ENCODE results near the gene NAT9. TPM values are rescaled to one million over a fixed set of nuclear protein-coding genes. Genes with fewer than 3 reads are reported as not detected.
A peak's percentile ranks its signal among the peaks of the same experiment; 100 is the strongest.

The NAT9 gene
- total and polyA plus RNA-seq, 4 donors, result 19.4 to 52.1 (median 37.5) TPM

DNA sequence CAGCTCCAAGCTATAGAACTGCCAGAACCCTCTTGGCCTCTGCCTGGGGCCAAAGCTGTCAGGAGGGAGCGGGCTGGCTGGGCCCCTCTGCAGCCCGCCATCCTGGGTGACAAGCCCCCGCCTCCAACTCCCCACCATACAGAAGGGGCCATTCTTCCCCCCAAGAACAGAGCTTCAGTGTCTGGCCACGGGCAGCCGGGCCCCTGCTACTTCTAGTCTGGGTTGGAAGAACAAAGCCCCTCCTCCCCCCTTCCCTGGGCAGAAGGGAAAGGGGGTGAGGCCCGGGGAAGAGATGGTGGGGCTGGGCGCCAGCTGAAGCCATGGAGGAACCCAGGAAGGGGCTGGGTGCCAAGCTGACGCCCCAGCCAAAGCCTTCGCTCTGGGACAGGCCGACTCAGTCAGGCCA is 9.0 kb downstream of the NAT9 start:
- Histone ChIP-seq H3K4me3 (ENCODE audit: low read depth, low read length) (no peak overlapping the region), H3K4me1 (ENCODE audit: control insufficient read depth, insufficient read depth, low read length) (peaks cover 71% of the 10 kb centered on the region), H3K9me3 (ENCODE audit: control insufficient read depth, insufficient read depth, low read length) (no peaks in the 10 kb centered on the region), H3K27me3 (ENCODE audit: control insufficient read depth, insufficient read depth, low read length) (no peaks in the 10 kb centered on the region), H3K36me3 (ENCODE audit: control insufficient read depth, insufficient read depth, low read length) (peaks cover 58% of the 10 kb centered on the region), H3K27ac (ENCODE audit: low read depth, low read length) (peak overlapping the region; percentile 91)
- WGBS (ENCODE audit: insufficient coverage), result 31% methylated on average over 8 of the region's 10 CpGs
- DNase-seq (ENCODE audit: low read depth in 4 of 6, low spot score in 6 of 6), result peak in 4 of 6 donors; percentile 64 to 94 (median 82)

DNA sequence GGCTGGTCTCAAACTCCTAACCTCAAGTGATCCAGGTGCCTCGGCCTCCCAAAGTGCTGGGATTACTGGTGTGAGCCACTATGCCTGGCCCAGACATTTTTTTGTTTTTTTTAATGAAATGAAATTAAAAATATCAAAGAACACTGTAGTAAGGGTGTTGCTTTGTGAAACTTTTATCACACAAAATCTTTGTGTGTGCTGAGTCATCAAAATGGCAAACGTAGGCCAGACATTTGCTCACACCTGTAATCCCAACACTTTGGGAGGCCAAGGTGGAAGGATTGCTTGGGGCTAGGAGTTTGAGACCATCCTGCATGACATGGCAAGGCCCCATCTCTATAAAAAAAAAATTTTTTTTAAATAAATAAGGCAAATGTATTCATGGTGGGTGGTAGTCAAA is 9.7 kb downstream of the NAT9 start:
- H3K4me1 ChIP-seq (ENCODE audit: control insufficient read depth, insufficient read depth, low read length), result peaks cover 78% of the 10 kb centered on the region
- no peaks in the 10 kb centered on the region for H3K9me3 ChIP-seq (ENCODE audit: control insufficient read depth, insufficient read depth, low read length)
- H3K27ac ChIP-seq (ENCODE audit: low read depth, low read length), result peak overlapping the region; percentile 91
- H3K36me3 ChIP-seq (ENCODE audit: control insufficient read depth, insufficient read depth, low read length), result peaks cover 54% of the 10 kb centered on the region
- no CpG with 5 or more reads among the region's 2 CpGs for WGBS (ENCODE audit: insufficient coverage)
- no peak overlapping the region for H3K4me3 ChIP-seq (ENCODE audit: low read depth, low read length)
- DNase-seq (ENCODE audit: low read depth in 4 of 6, low spot score in 6 of 6), result no peak
- H3K27me3 ChIP-seq (ENCODE audit: control insufficient read depth, insufficient read depth, low read length), result no peaks in the 10 kb centered on the region

DNA sequence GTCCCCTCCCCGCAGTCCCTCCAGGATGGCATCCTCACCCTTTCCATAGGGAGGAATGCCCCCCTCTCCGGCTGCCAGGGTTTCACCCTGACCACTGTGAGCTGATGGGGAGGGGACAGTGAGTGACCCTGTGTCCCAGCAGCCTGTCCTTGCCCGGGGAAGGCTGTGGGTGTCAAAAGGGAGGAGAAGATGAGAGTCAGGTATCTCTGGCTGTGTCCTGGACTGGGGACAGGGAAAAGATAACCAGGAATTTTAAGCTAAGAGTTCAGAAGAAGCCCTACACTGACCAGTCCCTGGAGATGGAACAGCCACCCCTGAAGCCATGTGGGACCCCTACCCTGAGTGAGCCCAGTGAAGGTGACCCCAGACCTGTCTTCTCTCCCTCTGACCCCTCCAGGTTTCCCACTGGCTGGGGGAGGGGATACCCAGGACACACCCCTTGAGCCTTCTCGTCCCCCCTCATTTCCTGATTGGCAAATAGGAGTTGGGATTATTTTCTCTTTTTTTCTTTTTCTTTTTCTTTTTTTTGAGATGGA is 11.3 kb downstream of the NAT9 start:
- Histone ChIP-seq H3K27ac (ENCODE audit: low read depth, low read length) (peak overlapping the region; percentile 78), H3K9me3 (ENCODE audit: control insufficient read depth, insufficient read depth, low read length) (no peaks in the 10 kb centered on the region), H3K36me3 (ENCODE audit: control insufficient read depth, insufficient read depth, low read length) (peaks cover 38% of the 10 kb centered on the region), H3K27me3 (ENCODE audit: control insufficient read depth, insufficient read depth, low read length) (no peaks in the 10 kb centered on the region), H3K4me1 (ENCODE audit: control insufficient read depth, insufficient read depth, low read length) (peaks cover 89% of the 10 kb centered on the region), H3K4me3 (ENCODE audit: low read depth, low read length) (no peak overlapping the region)
- no peak for DNase-seq (ENCODE audit: low read depth in 4 of 6, low spot score in 6 of 6)
- WGBS (ENCODE audit: insufficient coverage), result 17% methylated on average over 1 of the region's 4 CpGs

DNA sequence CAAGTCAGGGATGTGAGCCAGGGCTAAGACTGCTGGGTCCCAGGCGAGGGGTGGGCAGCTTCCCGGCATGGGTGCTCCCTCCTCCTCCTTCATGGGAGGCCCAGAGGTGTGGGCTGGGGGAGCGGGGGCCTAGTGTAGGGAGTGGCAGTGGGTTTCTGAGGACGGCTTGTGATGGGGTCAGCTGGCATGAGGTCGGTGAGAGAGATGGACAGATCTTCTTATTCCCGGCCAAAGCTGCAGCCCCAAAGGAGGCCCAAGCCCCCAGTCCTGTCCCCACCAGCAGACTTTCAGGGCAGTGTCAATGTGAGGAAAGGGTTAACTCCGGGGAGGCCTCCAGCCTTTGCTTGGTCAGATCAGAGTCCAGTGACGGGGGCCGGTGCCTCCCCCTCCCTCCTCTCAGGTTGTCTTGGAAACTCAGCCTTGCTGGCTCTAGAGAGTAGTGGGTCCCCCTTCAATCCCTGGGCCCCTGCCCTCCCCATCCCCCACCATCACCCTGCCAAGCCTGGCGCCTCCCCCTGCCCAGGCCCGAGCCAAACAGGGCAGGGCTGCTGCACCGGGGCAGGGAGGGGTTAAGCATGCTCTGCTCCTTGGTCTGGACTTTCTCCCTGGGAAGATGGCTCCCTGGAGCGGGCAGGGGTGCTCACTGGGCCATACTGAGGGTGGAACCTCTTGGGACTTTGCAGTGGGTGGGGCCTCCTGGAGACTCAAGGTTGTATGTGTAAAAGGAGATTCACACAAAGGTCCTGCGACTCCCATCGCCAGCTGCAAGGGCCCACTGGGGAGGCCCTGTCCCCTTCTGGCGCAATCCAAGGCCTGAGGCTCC is 12.4 kb downstream of the NAT9 start:
- Histone ChIP-seq H3K4me3 (ENCODE audit: low read depth, low read length) (peak overlapping the region; percentile 21), H3K27me3 (ENCODE audit: control insufficient read depth, insufficient read depth, low read length) (no peaks in the 10 kb centered on the region), H3K27ac (ENCODE audit: low read depth, low read length) (peak overlapping the region; percentile 79), H3K36me3 (ENCODE audit: control insufficient read depth, insufficient read depth, low read length) (peaks cover 34% of the 10 kb centered on the region), H3K9me3 (ENCODE audit: control insufficient read depth, insufficient read depth, low read length) (no peaks in the 10 kb centered on the region), H3K4me1 (ENCODE audit: control insufficient read depth, insufficient read depth, low read length) (peaks cover 93% of the 10 kb centered on the region)
- peak in 4 of 6 donors; percentile 67 to 91 (median 80) for DNase-seq (ENCODE audit: low read depth in 4 of 6, low spot score in 6 of 6)
- 25% methylated on average over 7 of the region's 16 CpGs for WGBS (ENCODE audit: insufficient coverage)

DNA sequence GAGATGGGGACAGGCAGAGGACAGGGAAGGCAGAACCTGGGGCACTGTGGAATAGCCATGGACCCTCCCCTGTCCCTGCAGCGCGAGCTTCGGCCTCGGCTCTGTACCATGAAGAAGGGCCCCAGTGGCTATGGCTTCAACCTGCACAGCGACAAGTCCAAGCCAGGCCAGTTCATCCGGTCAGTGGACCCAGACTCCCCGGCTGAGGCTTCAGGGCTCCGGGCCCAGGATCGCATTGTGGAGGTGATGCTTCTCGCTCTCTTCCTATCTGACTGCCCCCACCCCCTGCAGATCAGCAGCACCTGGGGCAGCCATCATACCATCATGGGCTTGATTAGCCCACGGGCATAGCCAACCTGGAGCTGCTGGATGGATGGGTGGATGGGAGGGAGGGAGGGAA is 14.2 kb downstream of the NAT9 start:
- H3K9me3 ChIP-seq (ENCODE audit: control insufficient read depth, insufficient read depth, low read length), result no peaks in the 10 kb centered on the region
- H3K27me3 ChIP-seq (ENCODE audit: control insufficient read depth, insufficient read depth, low read length), result no peaks in the 10 kb centered on the region
- peak overlapping the region; percentile 47 for H3K27ac ChIP-seq (ENCODE audit: low read depth, low read length)
- no peak overlapping the region for H3K4me3 ChIP-seq (ENCODE audit: low read depth, low read length)
- DNase-seq (ENCODE audit: low read depth in 4 of 6, low spot score in 6 of 6), result no peak
- WGBS (ENCODE audit: insufficient coverage), result 88% methylated on average over 9 of the region's 11 CpGs
- peaks cover 93% of the 10 kb centered on the region for H3K4me1 ChIP-seq (ENCODE audit: control insufficient read depth, insufficient read depth, low read length)
- H3K36me3 ChIP-seq (ENCODE audit: control insufficient read depth, insufficient read depth, low read length), result peaks cover 26% of the 10 kb centered on the region

DNA sequence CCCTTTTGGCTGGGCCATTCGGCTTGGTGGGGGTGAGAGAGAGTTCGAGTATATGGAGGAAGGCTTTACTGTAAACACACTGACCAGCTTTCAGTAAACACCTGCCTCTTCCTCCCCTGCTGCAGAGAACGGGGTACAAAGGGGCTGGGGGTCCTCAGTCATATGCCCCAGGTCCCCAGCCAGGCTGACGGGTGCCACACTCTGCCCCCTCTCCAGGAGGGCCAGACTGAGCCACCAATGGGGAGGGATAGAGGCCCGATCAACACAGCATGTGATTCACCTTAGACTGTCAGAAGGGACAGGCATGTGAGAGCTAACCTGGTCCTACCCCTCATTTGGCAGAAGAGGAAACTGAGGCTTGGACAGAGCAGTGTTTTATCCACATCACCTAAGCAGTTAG is 14.7 kb downstream of the NAT9 start:
- H3K36me3 ChIP-seq (ENCODE audit: control insufficient read depth, insufficient read depth, low read length), result peaks cover 28% of the 10 kb centered on the region
- no peaks in the 10 kb centered on the region for H3K27me3 ChIP-seq (ENCODE audit: control insufficient read depth, insufficient read depth, low read length)
- no peaks in the 10 kb centered on the region for H3K9me3 ChIP-seq (ENCODE audit: control insufficient read depth, insufficient read depth, low read length)
- peak overlapping the region; percentile 88 for H3K27ac ChIP-seq (ENCODE audit: low read depth, low read length)
- 46% methylated on average over 2 of the region's 5 CpGs for WGBS (ENCODE audit: insufficient coverage)
- peaks cover 93% of the 10 kb centered on the region for H3K4me1 ChIP-seq (ENCODE audit: control insufficient read depth, insufficient read depth, low read length)
- no peak for DNase-seq (ENCODE audit: low read depth in 4 of 6, low spot score in 6 of 6)
- no peak overlapping the region for H3K4me3 ChIP-seq (ENCODE audit: low read depth, low read length)

DNA sequence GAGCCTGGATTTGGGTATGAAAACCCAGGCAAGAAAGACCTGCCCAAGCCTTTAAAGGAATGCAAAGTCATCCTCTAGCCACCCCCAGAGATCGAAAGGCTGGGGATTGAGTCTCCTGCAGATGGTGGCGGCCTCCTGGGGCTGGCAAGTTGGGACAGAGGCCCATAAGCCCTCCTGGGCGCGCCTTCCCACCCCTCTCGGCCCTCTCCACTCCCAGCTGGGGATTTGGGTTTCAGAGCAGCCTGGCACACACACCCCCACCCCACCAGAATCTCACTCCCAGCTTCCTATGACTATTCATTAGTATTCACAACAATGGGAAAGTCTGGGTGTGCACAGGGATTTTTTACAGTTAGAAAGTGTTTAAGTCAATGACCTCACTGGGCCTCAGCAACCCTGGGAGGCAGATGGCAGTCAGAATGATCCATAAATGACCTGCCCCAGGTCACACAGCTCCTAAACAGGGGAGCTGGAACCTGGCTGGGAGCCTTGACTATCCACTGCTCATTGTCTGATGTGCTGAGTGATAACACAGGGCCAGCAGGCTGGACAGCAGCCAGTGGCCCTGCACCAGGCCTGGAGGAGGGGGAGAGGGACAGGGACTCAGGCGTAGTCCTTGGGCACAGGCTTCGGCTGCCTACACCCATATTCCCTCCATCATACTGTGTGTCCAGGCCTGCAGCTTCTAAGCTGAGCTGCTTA is 15.6 kb downstream of the NAT9 start:
- peak overlapping the region; percentile 88 for H3K27ac ChIP-seq (ENCODE audit: low read depth, low read length)
- peak in 2 of 6 donors; percentile 64 to 72 for DNase-seq (ENCODE audit: low read depth in 4 of 6, low spot score in 6 of 6)
- H3K4me3 ChIP-seq (ENCODE audit: low read depth, low read length), result no peak overlapping the region

DNA sequence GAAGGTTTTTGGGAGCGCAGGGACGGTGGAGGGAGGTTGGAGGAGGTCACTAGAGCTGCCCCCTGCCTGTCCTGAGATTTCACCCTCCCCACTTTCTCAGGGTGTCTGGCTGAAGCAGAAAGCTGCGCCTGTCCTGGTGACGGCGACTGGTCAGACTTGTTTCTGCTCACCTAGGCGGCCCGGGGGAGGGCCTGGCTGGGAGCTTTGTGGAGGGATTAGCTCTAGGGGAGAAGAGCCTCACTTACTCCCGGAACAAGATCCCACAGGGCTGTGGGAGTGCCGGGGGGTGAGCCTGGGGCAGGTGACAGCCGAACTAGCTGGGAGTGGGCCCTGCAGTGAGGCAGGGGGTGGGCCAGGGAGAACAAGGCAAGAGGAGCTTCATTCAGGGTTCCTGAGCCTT is 16.2 kb downstream of the NAT9 start:
- Histone ChIP-seq H3K4me3 (ENCODE audit: low read depth, low read length) (no peak overlapping the region), H3K27ac (ENCODE audit: low read depth, low read length) (peak overlapping the region; percentile 88), H3K9me3 (ENCODE audit: control insufficient read depth, insufficient read depth, low read length) (no peaks in the 10 kb centered on the region), H3K4me1 (ENCODE audit: control insufficient read depth, insufficient read depth, low read length) (peaks cover 97% of the 10 kb centered on the region), H3K27me3 (ENCODE audit: control insufficient read depth, insufficient read depth, low read length) (no peaks in the 10 kb centered on the region), H3K36me3 (ENCODE audit: control insufficient read depth, insufficient read depth, low read length) (peaks cover 25% of the 10 kb centered on the region)
- WGBS (ENCODE audit: insufficient coverage), result 47% methylated on average over 7 of the region's 10 CpGs
- DNase-seq (ENCODE audit: low read depth in 4 of 6, low spot score in 6 of 6), result no peak

More for the DNA sequence above, 15.6 kb downstream of the NAT9 start:
- H3K9me3 ChIP-seq (ENCODE audit: control insufficient read depth, insufficient read depth, low read length), result no peaks in the 10 kb centered on the region
- WGBS (ENCODE audit: insufficient coverage), result 47% methylated on average over 4 of the region's 7 CpGs
- H3K36me3 ChIP-seq (ENCODE audit: control insufficient read depth, insufficient read depth, low read length), result peaks cover 28% of the 10 kb centered on the region
- H3K27me3 ChIP-seq (ENCODE audit: control insufficient read depth, insufficient read depth, low read length), result no peaks in the 10 kb centered on the region
- H3K4me1 ChIP-seq (ENCODE audit: control insufficient read depth, insufficient read depth, low read length), result peaks cover 95% of the 10 kb centered on the region

DNA sequence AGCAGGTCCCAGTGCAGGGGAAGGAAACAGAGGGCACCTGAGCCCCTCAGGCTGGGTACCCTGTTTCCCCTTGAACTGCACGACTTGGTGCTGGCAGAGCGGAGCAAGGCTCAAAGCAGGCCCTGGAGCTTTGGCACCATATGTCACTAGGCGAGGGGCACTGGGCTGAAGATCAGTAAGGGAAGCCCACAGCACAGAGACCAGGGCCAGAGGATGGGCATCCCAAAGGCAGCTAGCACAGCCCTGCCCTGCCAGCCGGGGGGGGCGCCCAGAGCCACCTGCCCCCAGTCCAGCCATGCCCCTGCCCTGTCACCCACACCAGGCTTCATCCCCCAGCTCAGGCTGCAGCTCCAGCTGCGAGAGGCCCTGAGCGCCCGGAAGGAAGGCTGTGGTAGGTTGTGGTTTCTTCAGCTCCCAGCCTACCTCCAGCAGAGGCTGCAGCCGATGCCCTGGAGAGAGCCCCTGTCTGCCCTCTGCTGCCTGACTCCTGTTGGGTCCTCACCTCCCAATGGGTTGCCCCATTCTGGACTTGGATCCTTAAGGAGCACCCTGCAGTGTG is 16.8 kb downstream of the NAT9 start:
- H3K9me3 ChIP-seq (ENCODE audit: control insufficient read depth, insufficient read depth, low read length), result no peaks in the 10 kb centered on the region
- 53% methylated on average over 6 of the region's 9 CpGs for WGBS (ENCODE audit: insufficient coverage)
- no peaks in the 10 kb centered on the region for H3K27me3 ChIP-seq (ENCODE audit: control insufficient read depth, insufficient read depth, low read length)
- peaks cover 19% of the 10 kb centered on the region for H3K36me3 ChIP-seq (ENCODE audit: control insufficient read depth, insufficient read depth, low read length)
- no peak for DNase-seq (ENCODE audit: low read depth in 4 of 6, low spot score in 6 of 6)
- H3K4me1 ChIP-seq (ENCODE audit: control insufficient read depth, insufficient read depth, low read length), result peaks cover 93% of the 10 kb centered on the region
- H3K4me3 ChIP-seq (ENCODE audit: low read depth, low read length), result no peak overlapping the region
- peak overlapping the region; percentile 88 for H3K27ac ChIP-seq (ENCODE audit: low read depth, low read length)

Measured in spinal cord (tissue), 10 donors.